ENCODE results near the gene ACOX3.

ACOX3 gene

GRCh38 chr4:8472689-8473197, 32.2 kb upstream of the ACOX3 start:
- WGBS (ENCODE audit: insufficient coverage): 97% methylated on average over 6 of the region's 7 CpGs
- ChIA-PET CTCF (interaction anchor here (1.0 kb wide), 1 partner anchor 20 kb away, joined by 3 read pairs; no protein-coding TSS in a partner anchor), POLR2A (no interaction called here)

GRCh38 chr4:8472158-8472688, 31.7 kb upstream of the ACOX3 start:
- ChIA-PET POLR2A (no interaction called here), CTCF (interaction anchor here (1.0 kb wide), 1 partner anchor 19 kb away, joined by 3 read pairs; no protein-coding TSS in a partner anchor)
- no peak overlapping the region for H3K4me3 ChIP-seq (ENCODE audit: control insufficient read depth in 1 of 7, extremely low read depth in 1 of 7, insufficient read depth in 4 of 7, low read depth in 2 of 7, low read length in 6 of 7)
- no peaks in the 10 kb centered on the region for H3K4me1 ChIP-seq (ENCODE audit: control extremely low read depth in 1 of 4, control insufficient read depth in 4 of 4, insufficient read depth in 4 of 4, low read length in 3 of 4)
- H3K27ac ChIP-seq (ENCODE audit: insufficient read depth in 1 of 2, low read depth in 1 of 2, low read length in 2 of 2, poor library complexity in 1 of 2, severe bottlenecking in 2 of 2): no peak overlapping the region
- peaks cover 3 to 71% (median 32%) of the 10 kb centered on the region in 4 experiments for H3K36me3 ChIP-seq (ENCODE audit: control insufficient read depth in 4 of 4, insufficient read depth in 4 of 4, low read length in 3 of 4)
- no peak for DNase-seq
- no peaks in the 10 kb centered on the region for H3K27me3 ChIP-seq (replicated peaks in 2 of 5; ENCODE audit: control insufficient read depth in 4 of 5, insufficient read depth in 5 of 5, low read length in 4 of 5)
- WGBS (ENCODE audit: insufficient coverage): 98% methylated on average over 8 of the region's 8 CpGs
- no peaks in the 10 kb centered on the region for H3K9me3 ChIP-seq (ENCODE audit: control extremely low read depth in 1 of 5, control insufficient read depth in 4 of 5, insufficient read depth in 2 of 5, low read depth in 1 of 5, low read length in 4 of 5)

More at GRCh38 chr4:8472689-8473197, 32.2 kb upstream of the ACOX3 start:
- no peak for DNase-seq
- no peaks in the 10 kb centered on the region for H3K9me3 ChIP-seq (ENCODE audit: control extremely low read depth in 1 of 5, control insufficient read depth in 4 of 5, insufficient read depth in 2 of 5, low read depth in 1 of 5, low read length in 4 of 5)
- no peak overlapping the region for H3K27ac ChIP-seq (ENCODE audit: insufficient read depth in 1 of 2, low read depth in 1 of 2, low read length in 2 of 2, poor library complexity in 1 of 2, severe bottlenecking in 2 of 2)
- no peak overlapping the region for H3K4me3 ChIP-seq (ENCODE audit: control insufficient read depth in 1 of 7, extremely low read depth in 1 of 7, insufficient read depth in 4 of 7, low read depth in 2 of 7, low read length in 6 of 7)
- H3K36me3 ChIP-seq (ENCODE audit: control insufficient read depth in 4 of 4, insufficient read depth in 4 of 4, low read length in 3 of 4): peaks cover 3 to 73% (median 34%) of the 10 kb centered on the region in 4 experiments
- no peaks in the 10 kb centered on the region for H3K4me1 ChIP-seq (ENCODE audit: control extremely low read depth in 1 of 4, control insufficient read depth in 4 of 4, insufficient read depth in 4 of 4, low read length in 3 of 4)
- H3K27me3 ChIP-seq (replicated peaks in 2 of 5; ENCODE audit: control insufficient read depth in 4 of 5, insufficient read depth in 5 of 5, low read length in 4 of 5): no peaks in the 10 kb centered on the region

GRCh38 chr4:8471211-8471875, 30.8 kb upstream of the ACOX3 start:
- POLR2A ChIA-PET: no interaction called here
- CTCF ChIA-PET: no interaction called here
- Histone ChIP-seq H3K36me3 (ENCODE audit: control insufficient read depth in 4 of 4, insufficient read depth in 4 of 4, low read length in 3 of 4) (peaks cover 4 to 70% (median 32%) of the 10 kb centered on the region in 4 experiments), H3K9me3 (ENCODE audit: control extremely low read depth in 1 of 5, control insufficient read depth in 4 of 5, insufficient read depth in 2 of 5, low read depth in 1 of 5, low read length in 4 of 5) (no peaks in the 10 kb centered on the region), H3K4me1 (ENCODE audit: control extremely low read depth in 1 of 4, control insufficient read depth in 4 of 4, insufficient read depth in 4 of 4, low read length in 3 of 4) (no peaks in the 10 kb centered on the region), H3K27ac (ENCODE audit: insufficient read depth in 1 of 2, low read depth in 1 of 2, low read length in 2 of 2, poor library complexity in 1 of 2, severe bottlenecking in 2 of 2) (no peak overlapping the region), H3K4me3 (ENCODE audit: control insufficient read depth in 1 of 7, extremely low read depth in 1 of 7, insufficient read depth in 4 of 7, low read depth in 2 of 7, low read length in 6 of 7) (no peak overlapping the region), H3K27me3 (replicated peaks in 2 of 5; ENCODE audit: control insufficient read depth in 4 of 5, insufficient read depth in 5 of 5, low read length in 4 of 5) (no peaks in the 10 kb centered on the region)
- DNase-seq: no peak
- WGBS (ENCODE audit: insufficient coverage): 98% methylated on average over 10 of the region's 24 CpGs

GRCh38 chr4:8470451-8471024, 30.0 kb upstream of the ACOX3 start:
- ChIA-PET POLR2A (no interaction called here), CTCF (interaction anchor here (1.2 kb wide), 1 partner anchor 447 kb away, joined by 4 read pairs; no protein-coding TSS in a partner anchor)
- no peak overlapping the region for H3K27ac ChIP-seq (ENCODE audit: insufficient read depth in 1 of 2, low read depth in 1 of 2, low read length in 2 of 2, poor library complexity in 1 of 2, severe bottlenecking in 2 of 2)
- H3K36me3 ChIP-seq (ENCODE audit: control insufficient read depth in 4 of 4, insufficient read depth in 4 of 4, low read length in 3 of 4): peaks cover 9 to 70% (median 32%) of the 10 kb centered on the region in 4 experiments
- H3K4me3 ChIP-seq (ENCODE audit: control insufficient read depth in 1 of 7, extremely low read depth in 1 of 7, insufficient read depth in 4 of 7, low read depth in 2 of 7, low read length in 6 of 7): no peak overlapping the region
- H3K4me1 ChIP-seq (ENCODE audit: control extremely low read depth in 1 of 4, control insufficient read depth in 4 of 4, insufficient read depth in 4 of 4, low read length in 3 of 4): no peaks in the 10 kb centered on the region
- no peak for DNase-seq
- WGBS (ENCODE audit: insufficient coverage): 99% methylated on average over 14 of the region's 14 CpGs
- H3K9me3 ChIP-seq (ENCODE audit: control extremely low read depth in 1 of 5, control insufficient read depth in 4 of 5, insufficient read depth in 2 of 5, low read depth in 1 of 5, low read length in 4 of 5): no peaks in the 10 kb centered on the region
- H3K27me3 ChIP-seq (replicated peaks in 2 of 5; ENCODE audit: control insufficient read depth in 4 of 5, insufficient read depth in 5 of 5, low read length in 4 of 5): no peaks in the 10 kb centered on the region

GRCh38 chr4:8469550-8469949, 29.0 kb upstream of the ACOX3 start:
- ChIA-PET CTCF (interaction anchor here (1.0 to 1.2 kb wide), 3 partner anchors 9 to 448 kb away, joined by 3 to 5 read pairs (median 4); no protein-coding TSS in a partner anchor), POLR2A (no interaction called here)
- Histone ChIP-seq H3K36me3 (ENCODE audit: control insufficient read depth in 4 of 4, insufficient read depth in 4 of 4, low read length in 3 of 4) (peaks cover 13 to 70% (median 40%) of the 10 kb centered on the region in 4 experiments), H3K27ac (ENCODE audit: insufficient read depth in 1 of 2, low read depth in 1 of 2, low read length in 2 of 2, poor library complexity in 1 of 2, severe bottlenecking in 2 of 2) (no peak overlapping the region), H3K9me3 (ENCODE audit: control extremely low read depth in 1 of 5, control insufficient read depth in 4 of 5, insufficient read depth in 2 of 5, low read depth in 1 of 5, low read length in 4 of 5) (no peaks in the 10 kb centered on the region), H3K4me1 (ENCODE audit: control extremely low read depth in 1 of 4, control insufficient read depth in 4 of 4, insufficient read depth in 4 of 4, low read length in 3 of 4) (no peaks in the 10 kb centered on the region), H3K4me3 (ENCODE audit: control insufficient read depth in 1 of 7, extremely low read depth in 1 of 7, insufficient read depth in 4 of 7, low read depth in 2 of 7, low read length in 6 of 7) (no peak overlapping the region), H3K27me3 (replicated peaks in 2 of 5; ENCODE audit: control insufficient read depth in 4 of 5, insufficient read depth in 5 of 5, low read length in 4 of 5) (no peaks in the 10 kb centered on the region)
- 95% methylated on average over 13 of the region's 14 CpGs for WGBS (ENCODE audit: insufficient coverage)
- no peak for DNase-seq

GRCh38 chr4:8468746-8469535, 28.4 kb upstream of the ACOX3 start:
- Histone ChIP-seq H3K27me3 (replicated peaks in 2 of 5; ENCODE audit: control insufficient read depth in 4 of 5, insufficient read depth in 5 of 5, low read length in 4 of 5) (no peaks in the 10 kb centered on the region), H3K4me1 (ENCODE audit: control extremely low read depth in 1 of 4, control insufficient read depth in 4 of 4, insufficient read depth in 4 of 4, low read length in 3 of 4) (no peaks in the 10 kb centered on the region), H3K9me3 (ENCODE audit: control extremely low read depth in 1 of 5, control insufficient read depth in 4 of 5, insufficient read depth in 2 of 5, low read depth in 1 of 5, low read length in 4 of 5) (no peaks in the 10 kb centered on the region), H3K4me3 (ENCODE audit: control insufficient read depth in 1 of 7, extremely low read depth in 1 of 7, insufficient read depth in 4 of 7, low read depth in 2 of 7, low read length in 6 of 7) (no peak overlapping the region), H3K36me3 (ENCODE audit: control insufficient read depth in 4 of 4, insufficient read depth in 4 of 4, low read length in 3 of 4) (peaks cover 17 to 76% (median 44%) of the 10 kb centered on the region in 4 experiments), H3K27ac (ENCODE audit: insufficient read depth in 1 of 2, low read depth in 1 of 2, low read length in 2 of 2, poor library complexity in 1 of 2, severe bottlenecking in 2 of 2) (no peak overlapping the region)
- CTCF ChIA-PET: interaction anchor here (0.9 to 1.4 kb wide), 8 partner anchors 8 to 707 kb away, joined by 3 to 5 read pairs (median 4); no protein-coding TSS in a partner anchor
- WGBS (ENCODE audit: insufficient coverage): 52% methylated on average over 20 of the region's 21 CpGs
- DNase-seq: peak; percentile 44 to 69 (median 61)
- POLR2A ChIA-PET: no interaction called here
